HG03139 (cell line): ENCODE data around the gene PCGF6.
"Not testable (repeated sequence)": the region's sequence is repeated elsewhere in the genome, so short reads cannot be mapped to it uniquely, and the experiment has no call there.

Experiments used
- ATAC-seq: cut with Tn5 transposase; IDR thresholded peaks from one replicate; pipeline ENCODE4 v1.9.1; 2021; ENCODE audit not compliant: unreplicated experiment

Gene PCGF6

GRCh38 chr10:103350517-103351260, at the start of gene PCGF6:
Gene PCGF6 (minus strand): TSS chr10:103351140. CDS start chr10:103351066, 74 bp downstream.
- ATAC-seq: peak; percentile 69

GRCh38 chr10:103397191-103397825, 46.4 kb upstream of the PCGF6 start:
- no peak for ATAC-seq

GRCh38 chr10:103396789-103397087, 45.8 kb upstream of the PCGF6 start:
- ATAC-seq: no peak

- ATAC-seq: peak; percentile 98
Measured at GRCh38 chr10:103396067-103396788, 45.3 kb upstream of the PCGF6 start, which contains the start of the genes ATP5MK and PDCD11. Gene ATP5MK (minus strand): TSS chr10:103396475. CDS start chr10:103392457, 4,018 bp downstream. Gene PDCD11 (plus strand): TSS chr10:103396626. CDS start chr10:103398427, 1,801 bp downstream.

GRCh38 chr10:103395754-103396066, 44.8 kb upstream of the PCGF6 start:
- ATAC-seq: no peak

GRCh38 chr10:103394180-103394579, 43.2 kb upstream of the PCGF6 start:
- ATAC-seq: no peak

- no peak for ATAC-seq
Measured at GRCh38 chr10:103382769-103383168, 31.8 kb upstream of the PCGF6 start.

- no peak for ATAC-seq
Measured at GRCh38 chr10:103374263-103374662, 23.3 kb upstream of the PCGF6 start.

- no peak for ATAC-seq
Measured at GRCh38 chr10:103373544-103373943, 22.6 kb upstream of the PCGF6 start.

- ATAC-seq: peak; percentile 62
Measured at GRCh38 chr10:103367782-103368518, 17.0 kb upstream of the PCGF6 start, which contains the start of gene TAF5. Gene TAF5 (plus strand): TSS chr10:103367976. CDS start chr10:103367990, 14 bp downstream.

GRCh38 chr10:103367379-103367781, 16.4 kb upstream of the PCGF6 start:
- ATAC-seq: no peak

GRCh38 chr10:103360791-103361190, 9.9 kb upstream of the PCGF6 start:
- not testable (repeated sequence) for ATAC-seq

GRCh38 chr10:103359493-103359892, 8.6 kb upstream of the PCGF6 start:
- not testable (repeated sequence) for ATAC-seq

GRCh38 chr10:103355906-103356599, 5.1 kb upstream of the PCGF6 start:
- no peak for ATAC-seq

GRCh38 chr10:103354567-103354966, 3.6 kb upstream of the PCGF6 start:
- not testable (repeated sequence) for ATAC-seq

- ATAC-seq: no peak
Measured at GRCh38 chr10:103353281-103353680, 2.3 kb upstream of the PCGF6 start.

- no peak for ATAC-seq
Measured at GRCh38 chr10:103350175-103350516, 794 bp downstream of the PCGF6 start.

GRCh38 chr10:103336370-103336769, 14.6 kb downstream of the PCGF6 start:
- ATAC-seq: no peak

GRCh38 chr10:103334567-103334966, 16.4 kb downstream of the PCGF6 start:
- ATAC-seq: no peak

GRCh38 chr10:103333934-103334520, 16.9 kb downstream of the PCGF6 start:
- no peak for ATAC-seq
